ENCODE results near the gene SCN11A.

The SCN11A gene

DNA sequence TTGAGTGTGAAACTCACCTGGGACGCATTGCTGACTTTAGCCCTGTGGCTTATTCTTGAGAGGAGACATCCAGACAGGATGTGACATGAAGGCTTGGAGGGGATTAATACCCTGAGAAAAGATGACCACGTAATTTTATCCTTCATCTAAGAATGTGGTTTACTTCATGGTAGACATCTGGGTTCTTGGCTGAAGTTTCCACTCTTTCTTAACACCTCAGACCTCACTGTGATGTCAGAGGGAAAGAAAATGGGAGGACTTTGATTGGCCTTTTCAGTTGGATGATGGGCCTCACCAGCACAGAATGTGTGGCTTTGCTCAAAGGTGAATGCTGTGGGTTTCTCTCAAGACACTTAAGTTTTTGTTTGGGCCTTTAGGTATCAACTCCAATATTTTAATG is 39.2 kb upstream of the SCN11A start:
- TF ChIP-seq L3MBTL2 (conservative IDR thresholded peaks at IDR 0.05) = no peak
- TF ChIP-seq SP1 (IDR thresholded peaks at IDR 0.05) = no peak
- no peak for TF ChIP-seq BHLHE40 (IDR thresholded peaks at IDR 0.05; ENCODE audit: borderline replicate concordance)
- ChIA-PET CTCF (no interaction called here), POLR2A (no interaction called here)
- no peak for DNase-seq (ENCODE audit: extremely low spot score)

DNA sequence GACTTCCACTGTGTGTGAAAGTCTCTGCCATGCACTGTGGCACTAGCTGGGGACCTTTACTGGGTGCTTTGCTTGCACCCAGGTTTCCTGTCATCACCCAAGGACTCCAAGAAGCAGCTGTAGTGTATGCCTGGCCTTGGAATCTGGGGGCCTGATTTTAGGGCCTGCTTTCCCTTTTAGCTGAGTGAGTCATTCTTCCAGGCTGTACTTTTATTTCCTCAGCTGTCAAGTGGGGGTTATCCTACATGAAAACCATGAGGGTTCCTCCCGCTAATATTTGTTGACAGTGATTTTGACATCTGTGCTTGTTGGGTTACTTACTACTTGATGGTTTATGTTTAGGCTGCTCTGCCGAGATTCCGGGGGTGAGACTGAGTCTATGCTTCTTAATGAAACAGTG is 37.1 kb upstream of the SCN11A start:
- CTCF ChIA-PET = no interaction called here
- DNase-seq (ENCODE audit: extremely low spot score) = no peak
- TF ChIP-seq NFRKB (IDR thresholded peaks at IDR 0.05) = no peak
- no peak for TF ChIP-seq FOXM1 (IDR thresholded peaks at IDR 0.05; ENCODE audit: borderline replicate concordance)
- no peak for TF ChIP-seq CTBP1 (IDR thresholded peaks at IDR 0.05; ENCODE audit: borderline replicate concordance)
- TF ChIP-seq FOXK2 (IDR thresholded peaks at IDR 0.05) = no peak
- POLR2A ChIA-PET = no interaction called here

DNA sequence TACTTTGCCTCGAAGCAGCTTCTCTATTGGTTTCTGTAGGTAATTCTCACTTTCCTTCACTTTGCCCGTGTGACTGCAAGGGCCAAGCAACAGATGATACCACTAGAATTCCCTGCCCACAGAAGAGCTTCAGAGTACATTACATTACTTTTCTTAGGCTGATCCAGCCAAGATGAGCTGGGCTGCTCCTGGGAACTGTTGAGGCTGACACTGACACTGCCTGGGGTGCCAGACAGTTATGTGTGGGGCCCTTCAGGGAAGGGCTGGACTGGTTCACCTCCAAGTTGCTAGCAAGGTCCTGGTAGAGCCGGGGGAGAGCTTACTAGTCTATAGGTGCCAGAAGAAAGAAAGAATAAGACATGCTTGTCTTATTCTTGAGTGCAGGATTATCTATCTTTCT is 36.7 kb upstream of the SCN11A start:
- no peak for DNase-seq (ENCODE audit: extremely low spot score)
- CTCF ChIA-PET = no interaction called here
- TF ChIP-seq HDGF (IDR thresholded peaks at IDR 0.05; ENCODE audit: borderline replicate concordance) (no peak), SUZ12 (IDR thresholded peaks at IDR 0.05) (no peak), BHLHE40 (IDR thresholded peaks at IDR 0.05; ENCODE audit: borderline replicate concordance) (no peak), FOXM1 (IDR thresholded peaks at IDR 0.05; ENCODE audit: borderline replicate concordance) (no peak), ARNT (IDR thresholded peaks at IDR 0.05) (no peak), NFRKB (IDR thresholded peaks at IDR 0.05) (no peak), FOXA1 (IDR thresholded peaks at IDR 0.05) (no peak), L3MBTL2 (conservative IDR thresholded peaks at IDR 0.05) (no peak), ELF4 (IDR thresholded peaks at IDR 0.05) (no peak), LEF1 (IDR thresholded peaks at IDR 0.05; ENCODE audit: borderline replicate concordance) (no peak), ZNF384 (IDR thresholded peaks at IDR 0.05) (no peak), FOXK2 (IDR thresholded peaks at IDR 0.05) (no peak), TARDBP (IDR thresholded peaks at IDR 0.05) (no peak)
- TF ChIP-seq, protein P1, sequence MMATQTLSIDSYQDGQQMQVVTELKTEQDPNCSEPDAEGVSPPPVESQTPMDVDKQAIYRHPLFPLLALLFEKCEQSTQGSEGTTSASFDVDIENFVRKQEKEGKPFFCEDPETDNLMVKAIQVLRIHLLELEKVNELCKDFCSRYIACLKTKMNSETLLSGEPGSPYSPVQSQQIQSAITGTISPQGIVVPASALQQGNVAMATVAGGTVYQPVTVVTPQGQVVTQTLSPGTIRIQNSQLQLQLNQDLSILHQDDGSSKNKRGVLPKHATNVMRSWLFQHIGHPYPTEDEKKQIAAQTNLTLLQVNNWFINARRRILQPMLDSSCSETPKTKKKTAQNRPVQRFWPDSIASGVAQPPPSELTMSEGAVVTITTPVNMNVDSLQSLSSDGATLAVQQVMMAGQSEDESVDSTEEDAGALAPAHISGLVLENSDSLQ (IDR thresholded peaks at IDR 0.05) = no peak
- POLR2A ChIA-PET = no interaction called here

DNA sequence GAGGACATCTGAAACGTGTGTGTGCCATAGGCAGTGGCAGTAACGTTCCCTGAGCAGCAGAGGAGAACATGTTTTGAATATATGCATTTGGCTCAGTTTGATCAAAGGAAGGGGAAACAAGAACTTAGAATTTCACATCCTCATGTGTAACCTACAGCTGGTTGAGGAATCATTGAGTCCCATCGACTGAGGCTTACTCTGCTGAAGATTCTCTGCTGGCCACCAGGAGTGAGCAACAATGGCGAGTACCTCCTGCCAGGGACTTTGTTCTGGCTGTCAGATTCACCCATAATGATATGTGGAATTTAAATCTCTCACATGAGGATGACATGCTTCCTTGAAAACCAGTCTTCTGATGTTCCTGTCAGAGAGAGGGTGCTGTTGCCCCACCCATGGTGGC is 34.4 kb upstream of the SCN11A start:
- POLR2A ChIA-PET = no interaction called here
- DNase-seq (ENCODE audit: extremely low spot score) = no peak
- CTCF ChIA-PET = interaction anchor here (0.8 kb wide), 1 partner anchor 600 kb away, joined by 3 read pairs; no protein-coding TSS in a partner anchor
- TF ChIP-seq ZNF384 (IDR thresholded peaks at IDR 0.05) = no peak
- no peak for TF ChIP-seq LEF1 (IDR thresholded peaks at IDR 0.05; ENCODE audit: borderline replicate concordance)
- TF ChIP-seq SUZ12 (IDR thresholded peaks at IDR 0.05) = no peak
- no peak for TF ChIP-seq L3MBTL2 (conservative IDR thresholded peaks at IDR 0.05)

DNA sequence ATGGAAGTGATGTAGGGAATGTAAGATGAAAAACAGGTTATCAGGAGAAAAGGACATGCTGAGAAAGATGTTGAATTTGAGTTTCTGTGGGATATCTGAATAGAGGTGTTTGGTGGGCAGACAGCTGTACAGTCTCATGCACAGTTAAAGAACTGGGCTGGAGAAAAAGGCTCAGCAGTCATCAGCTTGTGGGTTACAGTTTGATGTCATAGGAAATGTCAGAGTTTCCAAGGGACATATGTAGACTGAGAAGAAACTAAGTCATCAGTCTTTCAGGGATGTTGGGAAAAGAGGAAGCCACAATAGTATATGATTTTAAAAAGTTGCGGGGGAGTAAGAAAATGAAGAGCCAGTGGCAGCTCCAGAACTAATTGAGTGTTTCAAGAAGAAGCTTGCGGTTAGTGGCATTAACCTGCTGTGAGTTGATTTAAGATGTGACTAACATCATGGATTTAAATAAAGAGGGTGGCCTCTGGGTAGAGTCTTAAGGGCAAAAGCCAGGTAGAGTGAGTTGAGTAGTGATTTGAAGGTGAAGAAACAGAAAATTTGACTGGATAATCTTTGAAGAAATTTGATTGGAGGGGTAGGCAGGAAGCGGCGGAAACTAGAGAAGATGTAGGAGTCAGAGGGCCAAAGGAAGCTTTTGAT is 31.0 kb upstream of the SCN11A start:
- DNase-seq (ENCODE audit: extremely low spot score) = no peak
- ChIA-PET POLR2A (no interaction called here), CTCF (no interaction called here)
- TF ChIP-seq SP1 (IDR thresholded peaks at IDR 0.05) (no peak), CTBP1 (IDR thresholded peaks at IDR 0.05; ENCODE audit: borderline replicate concordance) (no peak), ELF4 (IDR thresholded peaks at IDR 0.05) (no peak), NFRKB (IDR thresholded peaks at IDR 0.05) (no peak), FOXA1 (IDR thresholded peaks at IDR 0.05) (no peak), FOXM1 (IDR thresholded peaks at IDR 0.05; ENCODE audit: borderline replicate concordance) (no peak), ZNF384 (IDR thresholded peaks at IDR 0.05) (no peak), L3MBTL2 (conservative IDR thresholded peaks at IDR 0.05) (no peak), FOXK2 (IDR thresholded peaks at IDR 0.05) (no peak), HDGF (IDR thresholded peaks at IDR 0.05; ENCODE audit: borderline replicate concordance) (no peak), TARDBP (IDR thresholded peaks at IDR 0.05) (no peak)
- TF ChIP-seq, protein P1 (IDR thresholded peaks at IDR 0.05) = no peak

DNA sequence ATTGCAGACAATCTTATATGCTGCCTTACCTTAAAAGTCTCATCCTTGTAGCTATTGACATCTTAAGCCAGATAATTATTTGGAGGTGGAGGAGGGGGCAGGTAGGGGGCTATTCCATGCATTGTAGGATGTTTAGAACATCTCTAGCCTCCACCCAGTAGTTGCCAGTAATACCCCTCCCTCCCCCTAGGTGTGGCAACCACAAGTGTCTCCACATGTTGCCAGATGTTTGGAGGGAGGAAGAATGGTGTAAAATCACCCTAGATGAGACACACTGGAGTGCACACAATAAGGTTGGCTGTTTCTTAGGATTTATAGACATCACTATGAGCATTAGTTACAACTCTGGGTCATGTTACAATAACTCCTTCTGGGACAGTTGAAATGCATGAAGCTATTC is 28.3 kb upstream of the SCN11A start:
- TF ChIP-seq ZNF384 (IDR thresholded peaks at IDR 0.05) = no peak
- TF ChIP-seq, protein P1 (IDR thresholded peaks at IDR 0.05) = no peak
- no peak for TF ChIP-seq LEF1 (IDR thresholded peaks at IDR 0.05; ENCODE audit: borderline replicate concordance)
- TF ChIP-seq ARNT (IDR thresholded peaks at IDR 0.05) = no peak
- TF ChIP-seq FOXA1 (IDR thresholded peaks at IDR 0.05) = no peak
- no peak for TF ChIP-seq CTBP1 (IDR thresholded peaks at IDR 0.05; ENCODE audit: borderline replicate concordance)
- no peak for DNase-seq (ENCODE audit: extremely low spot score)
- ChIA-PET POLR2A (no interaction called here), CTCF (no interaction called here)

DNA sequence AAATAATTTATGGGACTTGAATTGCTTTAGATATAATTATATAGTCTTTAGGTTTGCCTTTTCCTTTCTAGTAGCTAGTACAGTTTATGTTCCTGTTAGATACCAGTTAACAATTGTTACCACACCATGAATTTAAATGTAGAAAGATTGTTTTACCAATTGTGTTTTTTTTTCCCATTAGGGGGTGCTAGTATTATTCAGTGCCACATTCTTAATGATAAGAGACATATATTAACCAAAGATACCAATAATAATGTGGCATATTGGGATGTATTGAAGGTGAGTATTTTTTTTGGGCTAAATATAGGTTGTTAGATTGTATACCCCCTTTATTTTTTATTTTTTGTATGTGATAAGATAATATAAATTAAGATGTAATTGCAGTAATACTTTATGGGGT is 27.8 kb upstream of the SCN11A start:
- POLR2A ChIA-PET = no interaction called here
- no peak for DNase-seq (ENCODE audit: extremely low spot score)
- TF ChIP-seq TARDBP (IDR thresholded peaks at IDR 0.05) (no peak), SUZ12 (IDR thresholded peaks at IDR 0.05) (no peak), FOXA1 (IDR thresholded peaks at IDR 0.05) (no peak), FOXM1 (IDR thresholded peaks at IDR 0.05; ENCODE audit: borderline replicate concordance) (no peak), CTBP1 (IDR thresholded peaks at IDR 0.05; ENCODE audit: borderline replicate concordance) (no peak), FOXK2 (IDR thresholded peaks at IDR 0.05) (no peak), L3MBTL2 (conservative IDR thresholded peaks at IDR 0.05) (no peak)
- CTCF ChIA-PET = no interaction called here

Data from HEK293T (cell line).